HepG2 (cell line): ENCODE data around the gene PLCG1. TPM values are rescaled to one million over a fixed set of nuclear protein-coding genes. Genes with fewer than 3 reads are reported as not detected.

Experiments used
- ARID3A ChIP-seq: IDR thresholded peaks from 2 replicates; pipeline ENCODE4 v1.6.1; 2012; ENCODE audit warnings: low read depth, low read length, improper control_type of control experiment
- CBFB ChIP-seq: sonication (generic); formaldehyde crosslinking; IDR thresholded peaks from 2 replicates; pipeline ENCODE4 v1.4.0; 2020; ENCODE audit warnings: missing genetic modification reagents
- IKZF4 ChIP-seq: sonication (generic); formaldehyde crosslinking; IDR thresholded peaks from 2 replicates; pipeline ENCODE4 v1.5.1; 2020; ENCODE audit warnings: borderline replicate concordance, mild to moderate bottlenecking, low read depth, missing genetic modification reagents; ENCODE audit errors: not compliant biosample characterization
- IRX3 ChIP-seq: sonication (generic); formaldehyde crosslinking; IDR thresholded peaks from 2 replicates; pipeline ENCODE4 v1.8.1; 2023; ENCODE audit warnings: mild to moderate bottlenecking, low read depth, missing genetic modification reagents, borderline replicate concordance
- MATR3 ChIP-seq: sonication (generic); formaldehyde crosslinking; IDR thresholded peaks from 2 replicates; pipeline ENCODE4 v1.4.0; 2020; ENCODE audit warnings: missing genetic modification reagents
- ONECUT2 ChIP-seq: sonication (generic); formaldehyde crosslinking; IDR thresholded peaks from 2 replicates; pipeline ENCODE4 v1.4.0; 2020; ENCODE audit warnings: missing genetic modification reagents
- SIN3B ChIP-seq: fragments of 150-350 bp; IDR thresholded peaks from 2 replicates; pipeline ENCODE4 v1.6.1; 2014; ENCODE audit warnings: low read length
- ZNF446 ChIP-seq: sonication (generic); formaldehyde crosslinking; IDR thresholded peaks from 2 replicates; pipeline ENCODE4 v1.5.0; 2020; ENCODE audit warnings: mild to moderate bottlenecking, missing genetic modification reagents
- ZNF546 ChIP-seq: sonication (generic); formaldehyde crosslinking; conservative IDR thresholded peaks from 2 replicates; pipeline ENCODE4 v1.8.1; 2023; ENCODE audit warnings: mild to moderate bottlenecking, missing genetic modification reagents
- ZNF589 ChIP-seq: sonication (generic); formaldehyde crosslinking; conservative IDR thresholded peaks from 2 replicates; pipeline ENCODE4 v1.8.0; 2022; ENCODE audit warnings: mild to moderate bottlenecking, moderate library complexity, missing genetic modification reagents
- ZNF777 ChIP-seq: sonication (generic); formaldehyde crosslinking; IDR thresholded peaks from 2 replicates; pipeline ENCODE4 v1.4.0; 2020; ENCODE audit warnings: missing genetic modification reagents
- polyA plus RNA-seq, 8 experiments: library from polyadenylated mRNA; depleted of rRNA in 3 of 8; stranded (reverse) in 7 of 8; unstranded in 1 of 8; fragments of >200 nt; fragmentation: Illumina TruSeq in 4 of 8; extraction: Trizol in 4 of 8; gene quantifications; 2 replicates each; pipeline versions ENCODE4 v1.2.1 to v1.2.3, GENCODE V29; 2011 to 2016; ENCODE audit warnings: low read depth in 4 of 8, missing spikeins in 1 of 8, mixed read lengths in 1 of 8; ENCODE audit not compliant: insufficient read depth in 1 of 8
- total RNA-seq, 5 experiments: library from RNA; depleted of rRNA; stranded (reverse); fragments of >200 nt; fragmentation: Illumina TruSeq; extraction: Trizol; gene quantifications; 2 replicates each; pipeline ENCODE4 v1.2.3, GENCODE V29; 2016; ENCODE audit warnings: low read depth in 1 of 5
- TF ChIP-seq, protein P1 (sequence below): sonication (generic); formaldehyde crosslinking; IDR thresholded peaks from 2 replicates; pipeline ENCODE4 v1.8.0; 2022; ENCODE audit warnings: missing genetic modification reagents, mild to moderate bottlenecking, inconsistent platforms, borderline replicate concordance

The PLCG1 gene
- total and polyA plus RNA-seq, 2 of the 13 experiments (the other 11 are each of a cell fraction or from before 2014, with no cell fraction given) = 85.3 to 158 TPM

- TF ChIP-seq, protein P1, sequence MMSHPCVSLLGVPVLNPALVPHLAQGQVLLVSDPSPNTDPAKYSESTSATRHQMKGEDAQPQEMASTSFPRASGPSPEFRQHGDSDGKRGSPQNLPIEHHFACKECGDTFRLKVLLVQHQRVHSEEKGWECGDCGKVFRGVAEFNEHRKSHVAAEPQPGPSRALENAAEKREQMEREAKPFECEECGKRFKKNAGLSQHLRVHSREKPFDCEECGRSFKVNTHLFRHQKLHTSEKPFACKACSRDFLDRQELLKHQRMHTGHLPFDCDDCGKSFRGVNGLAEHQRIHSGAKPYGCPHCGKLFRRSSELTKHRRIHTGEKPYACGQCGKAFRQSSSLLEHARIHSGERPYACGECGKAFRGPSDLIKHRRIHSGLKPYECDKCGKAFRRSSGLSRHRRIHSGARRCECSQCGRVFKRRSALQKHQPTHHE (CRISPR knock-in tag) = no peak
- TF ChIP-seq ZNF446 (CRISPR knock-in tag) (no peak), IRX3 (CRISPR knock-in tag) (no peak), SIN3B (no peak), ARID3A (no peak), CBFB (no peak), ONECUT2 (CRISPR knock-in tag) (no peak), ZNF777 (CRISPR knock-in tag) (no peak), ZNF589 (CRISPR knock-in tag) (no peak), IKZF4 (CRISPR knock-in tag) (peak; percentile 40), MATR3 (CRISPR knock-in tag) (no peak), ZNF546 (CRISPR knock-in tag) (no peak)
Measured at GRCh38 chr20:41110930-41111577, 26.3 kb upstream of the PLCG1 start (continued).
